Astrocyte (in vitro differentiated cells and primary cell): ENCODE results near the gene HOXA13. TPM values are rescaled to one million over a fixed set of nuclear protein-coding genes. Genes with fewer than 3 reads are reported as not detected.

Experiments
- DNase-seq: peaks from one replicate; pipeline ENCODE4 v3.0.0-alpha.2; 2010; ENCODE audit warnings: low read depth
- FAIRE-seq: peaks from 2 replicates; lab custom pipeline; 2011; peaks lifted over from hg19 to GRCh38; lab: Jason Lieb, UNC
- H2AFZ ChIP-seq: 2 replicates; pipeline ENCODE4 v1.6.0; 2012; ENCODE audit warnings: low read depth, low read length, inconsistent platforms
- H3K27ac ChIP-seq: 2 replicates; pipeline ENCODE4 v1.5.1; 2011; ENCODE audit warnings: low read depth, low read length, inconsistent platforms
- H3K27me3 ChIP-seq: 2 replicates; pipeline ENCODE4 v1.6.0; 2011; ENCODE audit warnings: low read length, inconsistent platforms; ENCODE audit not compliant: insufficient read depth
- H3K36me3 ChIP-seq: 2 replicates; pipeline ENCODE4 v1.5.1; 2011; ENCODE audit warnings: low read length, inconsistent platforms; ENCODE audit not compliant: insufficient read depth
- H3K4me1 ChIP-seq: 2 replicates; pipeline ENCODE4 v1.5.1; 2011; ENCODE audit warnings: low read length, inconsistent platforms; ENCODE audit not compliant: insufficient read depth
- H3K4me2 ChIP-seq: 2 replicates; pipeline ENCODE4 v1.6.0; 2012; ENCODE audit warnings: low read length, inconsistent platforms
- H3K4me3 ChIP-seq: 2 replicates; pipeline ENCODE4 v1.5.1; 2011; ENCODE audit warnings: low read depth, mild to moderate bottlenecking, low read length, inconsistent platforms; ENCODE audit not compliant: insufficient read depth
- H3K79me2 ChIP-seq: 2 replicates; pipeline ENCODE4 v1.6.0; 2012; ENCODE audit warnings: mild to moderate bottlenecking, low read length, inconsistent platforms; ENCODE audit not compliant: insufficient read depth
- H3K9ac ChIP-seq: 2 replicates; pipeline ENCODE4 v1.6.0; 2012; ENCODE audit warnings: mild to moderate bottlenecking, low read length, inconsistent platforms
- H3K9me3 ChIP-seq: 2 replicates; pipeline ENCODE4 v1.5.1; 2012; ENCODE audit warnings: low read depth, mild to moderate bottlenecking, low read length, inconsistent platforms; ENCODE audit not compliant: insufficient read depth
- H4K20me1 ChIP-seq: 2 replicates; pipeline ENCODE4 v1.6.0; 2012; ENCODE audit warnings: low read length, inconsistent platforms; ENCODE audit not compliant: insufficient read depth
- H3K27ac Mint-ChIP-seq: one replicate; pipeline ENCODE4 v1.8.0; 2021; ENCODE audit warnings: mild to moderate bottlenecking, mixed read lengths; ENCODE audit not compliant: unreplicated experiment
- H3K27me3 Mint-ChIP-seq: one replicate; pipeline ENCODE4 v1.8.0; 2021; ENCODE audit warnings: low read depth, mixed read lengths; ENCODE audit not compliant: unreplicated experiment
- H3K36me3 Mint-ChIP-seq: one replicate; pipeline ENCODE4 v1.8.0; 2021; ENCODE audit warnings: low read depth, mixed read lengths; ENCODE audit not compliant: unreplicated experiment
- H3K4me1 Mint-ChIP-seq: one replicate; pipeline ENCODE4 v1.8.0; 2021; ENCODE audit warnings: low read depth, mixed read lengths; ENCODE audit not compliant: unreplicated experiment
- H3K4me3 Mint-ChIP-seq: one replicate; pipeline ENCODE4 v1.8.0; 2021; ENCODE audit warnings: mild to moderate bottlenecking, moderate library complexity, mixed read lengths; ENCODE audit not compliant: unreplicated experiment
- H3K9me3 Mint-ChIP-seq: one replicate; pipeline ENCODE4 v1.8.0; 2021; ENCODE audit warnings: mild to moderate bottlenecking, mixed read lengths; ENCODE audit not compliant: unreplicated experiment
- EZH2 ChIP-seq: IDR thresholded peaks from 2 replicates; pipeline ENCODE4 v1.6.1; 2012; ENCODE audit warnings: mild to moderate bottlenecking, low read length, inconsistent platforms; ENCODE audit not compliant: insufficient read depth
- total RNA-seq: library from RNA; stranded (reverse); gene quantifications from 2 replicates; pipeline ENCODE4 v1.2.1, GENCODE V29; 2021
- TF ChIP-seq, protein P1 (sequence below): IDR thresholded peaks from 2 replicates; pipeline ENCODE4 v1.5.1; 2011; ENCODE audit warnings: low read depth, mild to moderate bottlenecking, inconsistent platforms, low read length, moderate library complexity; ENCODE audit not compliant: insufficient read depth

Gene HOXA13
- total RNA-seq, 1 donor from 2014 or later, result not detected

DNA sequence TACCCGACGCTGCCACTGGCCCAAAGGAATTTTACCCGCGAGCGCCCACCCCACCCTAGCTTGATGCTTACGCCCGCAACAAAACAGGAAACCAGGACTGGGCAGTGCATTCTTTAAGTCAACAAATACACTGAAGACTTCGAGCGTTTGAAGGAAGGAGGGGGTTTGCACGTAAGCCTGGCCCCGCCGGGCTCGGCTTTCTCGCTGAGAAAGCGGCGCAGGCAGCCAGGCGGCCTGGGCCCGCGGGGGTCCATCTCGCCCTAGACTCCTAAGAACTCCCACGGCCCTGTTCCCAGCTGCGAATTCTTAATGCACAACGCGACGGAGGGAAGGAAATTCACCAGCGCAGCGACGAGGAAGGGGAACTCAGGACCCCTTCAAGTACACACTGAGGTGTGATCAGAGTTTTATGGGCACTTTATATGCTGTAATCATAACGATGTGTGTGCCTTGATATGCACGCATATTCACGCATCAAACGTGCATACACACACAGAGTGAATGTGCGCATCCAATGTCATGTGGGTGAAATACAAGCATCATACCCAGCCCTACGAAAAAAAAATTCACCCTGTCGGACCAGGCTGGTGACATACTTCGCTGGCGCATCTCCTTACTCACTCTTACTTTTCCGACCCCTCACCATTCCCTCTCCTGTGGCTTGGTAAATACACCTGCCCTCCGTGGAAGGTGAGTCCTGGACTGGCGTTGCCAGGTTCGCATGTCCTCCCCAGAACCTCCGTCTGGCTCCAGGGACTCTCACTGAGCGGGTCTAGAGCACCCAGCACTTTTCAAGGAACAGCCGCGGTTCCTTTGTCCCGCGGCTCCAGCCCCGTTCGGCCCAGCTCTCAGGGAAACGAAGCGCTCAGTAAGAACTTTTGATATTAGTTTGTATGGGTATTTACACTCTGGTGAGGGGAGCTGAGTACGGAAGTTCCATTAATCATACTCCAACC lies 5.7 kb upstream of the HOXA13 start:
- peak; percentile 92 for TF ChIP-seq EZH2
- TF ChIP-seq, protein P1, sequence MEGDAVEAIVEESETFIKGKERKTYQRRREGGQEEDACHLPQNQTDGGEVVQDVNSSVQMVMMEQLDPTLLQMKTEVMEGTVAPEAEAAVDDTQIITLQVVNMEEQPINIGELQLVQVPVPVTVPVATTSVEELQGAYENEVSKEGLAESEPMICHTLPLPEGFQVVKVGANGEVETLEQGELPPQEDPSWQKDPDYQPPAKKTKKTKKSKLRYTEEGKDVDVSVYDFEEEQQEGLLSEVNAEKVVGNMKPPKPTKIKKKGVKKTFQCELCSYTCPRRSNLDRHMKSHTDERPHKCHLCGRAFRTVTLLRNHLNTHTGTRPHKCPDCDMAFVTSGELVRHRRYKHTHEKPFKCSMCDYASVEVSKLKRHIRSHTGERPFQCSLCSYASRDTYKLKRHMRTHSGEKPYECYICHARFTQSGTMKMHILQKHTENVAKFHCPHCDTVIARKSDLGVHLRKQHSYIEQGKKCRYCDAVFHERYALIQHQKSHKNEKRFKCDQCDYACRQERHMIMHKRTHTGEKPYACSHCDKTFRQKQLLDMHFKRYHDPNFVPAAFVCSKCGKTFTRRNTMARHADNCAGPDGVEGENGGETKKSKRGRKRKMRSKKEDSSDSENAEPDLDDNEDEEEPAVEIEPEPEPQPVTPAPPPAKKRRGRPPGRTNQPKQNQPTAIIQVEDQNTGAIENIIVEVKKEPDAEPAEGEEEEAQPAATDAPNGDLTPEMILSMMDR, result no peak
- Histone ChIP-seq H3K27ac (no peak overlapping the region), H3K79me2 (no peaks in the 10 kb centered on the region), H3K4me3 (no peak overlapping the region), H3K9me3 (peaks cover 5% of the 10 kb centered on the region), H3K4me2 (peak overlapping the region; percentile 47), H3K4me1 (peaks cover 13% of the 10 kb centered on the region), H3K36me3 (no peaks in the 10 kb centered on the region), H4K20me1 (peaks cover 35% of the 10 kb centered on the region), H2AFZ (no peak overlapping the region), H3K27me3 (peaks cover 100% of the 10 kb centered on the region), H3K9ac (no peak overlapping the region)
- H3K4me1 Mint-ChIP-seq, result no peaks in the 10 kb centered on the region
- no peaks in the 10 kb centered on the region for H3K36me3 Mint-ChIP-seq
- peaks cover 13% of the 10 kb centered on the region for H3K9me3 Mint-ChIP-seq
- DNase-seq, result no peak
- H3K27ac Mint-ChIP-seq, result peak overlapping the region; percentile 41
- no peak overlapping the region for H3K4me3 Mint-ChIP-seq
- FAIRE-seq, result no peak
- H3K27me3 Mint-ChIP-seq, result peaks cover 97% of the 10 kb centered on the region

DNA sequence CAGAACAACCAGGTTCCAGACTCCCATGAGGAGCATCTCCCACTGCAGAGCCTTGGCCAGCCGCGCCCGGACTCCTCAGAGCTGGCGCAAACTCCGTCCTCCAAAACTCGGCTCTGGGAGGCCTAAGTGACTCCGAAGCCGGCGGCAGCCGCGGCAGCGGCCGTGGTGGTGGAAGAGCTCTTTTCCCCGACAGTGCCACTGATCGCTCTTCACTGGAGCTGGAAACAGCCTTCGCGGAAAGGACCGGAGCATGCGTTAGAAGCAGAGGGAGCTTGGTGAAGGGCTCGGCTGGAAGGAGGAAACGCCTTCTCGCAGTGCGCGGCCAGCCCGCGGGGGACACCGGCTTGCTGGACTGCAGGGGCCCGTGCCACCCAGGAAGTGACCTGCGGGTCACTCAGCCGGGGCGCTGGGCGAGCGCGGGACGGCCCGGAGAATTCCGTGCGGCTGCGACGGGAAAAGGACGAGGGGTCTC lies 5.0 kb upstream of the HOXA13 start:
- H2AFZ ChIP-seq, result no peak overlapping the region
- H3K27ac Mint-ChIP-seq, result no peak overlapping the region

More for the DNA sequence above, 5.0 kb upstream of the HOXA13 start:
- H3K27ac ChIP-seq, result no peak overlapping the region
- FAIRE-seq (no peak), DNase-seq (no peak)
- peaks cover 100% of the 10 kb centered on the region for H3K27me3 ChIP-seq
- peaks cover 5% of the 10 kb centered on the region for H3K9me3 ChIP-seq
- no peaks in the 10 kb centered on the region for H3K36me3 ChIP-seq
- H3K4me2 ChIP-seq, result peak overlapping the region; percentile 47
- peak overlapping the region; percentile 34 for H3K4me3 Mint-ChIP-seq
- peaks cover 16% of the 10 kb centered on the region for H3K9me3 Mint-ChIP-seq
- peaks cover 94% of the 10 kb centered on the region for H3K27me3 Mint-ChIP-seq
- H3K4me1 ChIP-seq, result peaks cover 10% of the 10 kb centered on the region
- peak; percentile 95 for TF ChIP-seq EZH2
- TF ChIP-seq, protein P1, result no peak
- H3K79me2 ChIP-seq, result no peaks in the 10 kb centered on the region
- no peak overlapping the region for H3K4me3 ChIP-seq
- H3K9ac ChIP-seq, result no peak overlapping the region
- no peaks in the 10 kb centered on the region for H3K36me3 Mint-ChIP-seq
- H4K20me1 ChIP-seq, result peaks cover 37% of the 10 kb centered on the region
- no peaks in the 10 kb centered on the region for H3K4me1 Mint-ChIP-seq
